Measurements from ENCODE around the gene ABTB2. TPM values are rescaled to one million over a fixed set of nuclear protein-coding genes. Genes with fewer than 3 reads are reported as not detected.

ABTB2 gene
- total and polyA plus RNA-seq, 10 of the 15 experiments (the other 5 are each of a cell fraction or from before 2014, with no cell fraction given), result 0.13 to 2.1 (median 0.72) TPM

DNA sequence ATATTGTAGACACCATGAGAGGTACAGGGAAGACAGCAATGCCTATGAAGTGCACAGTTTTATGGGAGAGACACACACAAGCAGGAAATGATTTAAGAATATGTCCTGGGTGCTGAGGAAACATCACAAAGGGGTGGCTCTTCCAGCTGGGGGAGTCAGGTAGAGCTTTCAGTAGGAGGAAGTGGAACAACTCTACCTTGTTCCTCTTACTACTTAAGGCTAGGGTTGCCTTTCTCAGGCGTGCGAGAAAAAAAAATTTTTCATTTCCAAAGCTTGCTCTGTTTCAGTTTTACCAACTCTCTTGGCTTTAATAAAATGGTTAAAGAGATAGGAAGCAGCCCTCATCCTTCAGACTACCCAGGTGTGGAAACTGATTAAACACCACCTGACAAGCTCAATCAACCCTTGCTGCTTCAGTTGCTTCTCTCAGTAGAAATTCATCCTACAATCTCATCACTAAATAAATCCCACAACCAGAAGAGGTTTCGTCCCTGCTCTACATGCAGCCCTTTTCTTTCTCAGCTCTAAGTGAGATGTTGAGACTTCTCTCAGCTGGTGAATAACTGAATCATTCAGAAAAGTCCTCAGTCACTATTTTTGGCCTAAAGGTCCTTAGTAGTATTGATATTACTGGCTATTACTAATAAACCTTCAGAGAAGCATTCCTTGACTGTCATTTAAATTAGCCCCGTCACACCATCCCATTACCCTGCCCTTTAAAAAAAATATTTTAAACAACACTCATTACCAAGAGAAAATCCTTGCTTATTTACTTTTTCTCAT is 5.9 kb downstream of the ABTB2 start (continued):
- TF ChIP-seq, protein P1, sequence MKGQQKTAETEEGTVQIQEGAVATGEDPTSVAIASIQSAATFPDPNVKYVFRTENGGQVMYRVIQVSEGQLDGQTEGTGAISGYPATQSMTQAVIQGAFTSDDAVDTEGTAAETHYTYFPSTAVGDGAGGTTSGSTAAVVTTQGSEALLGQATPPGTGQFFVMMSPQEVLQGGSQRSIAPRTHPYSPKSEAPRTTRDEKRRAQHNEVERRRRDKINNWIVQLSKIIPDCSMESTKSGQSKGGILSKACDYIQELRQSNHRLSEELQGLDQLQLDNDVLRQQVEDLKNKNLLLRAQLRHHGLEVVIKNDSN (IDR thresholded peaks at IDR 0.05; ENCODE audit: borderline replicate concordance, extremely low read length, insufficient read depth, low read depth, low read length), result no peak
- TF ChIP-seq ZNF24 (IDR thresholded peaks at IDR 0.05), result no peak
- TF ChIP-seq, protein P2, sequence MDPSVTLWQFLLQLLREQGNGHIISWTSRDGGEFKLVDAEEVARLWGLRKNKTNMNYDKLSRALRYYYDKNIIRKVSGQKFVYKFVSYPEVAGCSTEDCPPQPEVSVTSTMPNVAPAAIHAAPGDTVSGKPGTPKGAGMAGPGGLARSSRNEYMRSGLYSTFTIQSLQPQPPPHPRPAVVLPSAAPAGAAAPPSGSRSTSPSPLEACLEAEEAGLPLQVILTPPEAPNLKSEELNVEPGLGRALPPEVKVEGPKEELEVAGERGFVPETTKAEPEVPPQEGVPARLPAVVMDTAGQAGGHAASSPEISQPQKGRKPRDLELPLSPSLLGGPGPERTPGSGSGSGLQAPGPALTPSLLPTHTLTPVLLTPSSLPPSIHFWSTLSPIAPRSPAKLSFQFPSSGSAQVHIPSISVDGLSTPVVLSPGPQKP (IDR thresholded peaks at IDR 0.05; ENCODE audit: low read depth, low read length), result no peak
- TF ChIP-seq RUNX3 (IDR thresholded peaks at IDR 0.05; ENCODE audit: low read length), result peak; percentile 50; the same call in 1 of the 2 replicates
- no peak for TF ChIP-seq PAX8 (IDR thresholded peaks at IDR 0.05)
- TF ChIP-seq ZNF384 (IDR thresholded peaks at IDR 0.05; ENCODE audit: borderline replicate concordance, low read depth, low read length), result peak; percentile 23; the same call in 1 of the 2 replicates
- TF ChIP-seq ZNF207 (IDR thresholded peaks at IDR 0.05; ENCODE audit: borderline replicate concordance), result no peak
- no peak for TF ChIP-seq POLR2A (IDR thresholded peaks at IDR 0.05; ENCODE audit: low read depth, low read length)
- TF ChIP-seq RBBP5 (conservative IDR thresholded peaks at IDR 0.05), result no peak
- TF ChIP-seq, protein P3, sequence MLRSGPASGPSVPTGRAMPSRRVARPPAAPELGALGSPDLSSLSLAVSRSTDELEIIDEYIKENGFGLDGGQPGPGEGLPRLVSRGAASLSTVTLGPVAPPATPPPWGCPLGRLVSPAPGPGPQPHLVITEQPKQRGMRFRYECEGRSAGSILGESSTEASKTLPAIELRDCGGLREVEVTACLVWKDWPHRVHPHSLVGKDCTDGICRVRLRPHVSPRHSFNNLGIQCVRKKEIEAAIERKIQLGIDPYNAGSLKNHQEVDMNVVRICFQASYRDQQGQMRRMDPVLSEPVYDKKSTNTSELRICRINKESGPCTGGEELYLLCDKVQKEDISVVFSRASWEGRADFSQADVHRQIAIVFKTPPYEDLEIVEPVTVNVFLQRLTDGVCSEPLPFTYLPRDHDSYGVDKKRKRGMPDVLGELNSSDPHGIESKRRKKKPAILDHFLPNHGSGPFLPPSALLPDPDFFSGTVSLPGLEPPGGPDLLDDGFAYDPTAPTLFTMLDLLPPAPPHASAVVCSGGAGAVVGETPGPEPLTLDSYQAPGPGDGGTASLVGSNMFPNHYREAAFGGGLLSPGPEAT (IDR thresholded peaks at IDR 0.05; ENCODE audit: low read depth), result no peak
- TF ChIP-seq NFIC (IDR thresholded peaks at IDR 0.05; ENCODE audit: low read depth, low read length), result peak; percentile 87
- TF ChIP-seq MTA2 (IDR thresholded peaks at IDR 0.05; ENCODE audit: low read depth), result 0 out of 2 replicates have a peak, but pooled peaks have one; percentile 16
